CMK (cell line): ENCODE results near the gene KCNH2.

Experiments used
- DNase-seq: peaks from one replicate; pipeline ENCODE4 v3.0.0-alpha.2; 2010; ENCODE audit warnings: low read depth

KCNH2 gene

GRCh38 chr7:150959739-150960734, 18.1 kb downstream of the KCNH2 start:
- DNase-seq = no peak

- DNase-seq = no peak
These were observed 19.0 kb downstream of the KCNH2 start for GRCh38 chr7:150959081-150959480.

GRCh38 chr7:150958597-150958996, 19.5 kb downstream of the KCNH2 start:
- no peak for DNase-seq

- DNase-seq = no peak
These were observed 20.0 kb downstream of the KCNH2 start for GRCh38 chr7:150958062-150958552.

GRCh38 chr7:150957133-150958020, 20.7 kb downstream of the KCNH2 start:
- no peak for DNase-seq

GRCh38 chr7:150956395-150957132, 21.6 kb downstream of the KCNH2 start:
- DNase-seq = no peak

GRCh38 chr7:150955519-150956394, 22.4 kb downstream of the KCNH2 start:
- peak; percentile 74 for DNase-seq

- no peak for DNase-seq
These were observed 23.1 kb downstream of the KCNH2 start for GRCh38 chr7:150954986-150955518.

- DNase-seq = no peak
These were observed 23.7 kb downstream of the KCNH2 start for GRCh38 chr7:150954201-150954985.

- DNase-seq = no peak
These were observed 24.8 kb downstream of the KCNH2 start for GRCh38 chr7:150953061-150953997.

GRCh38 chr7:150952331-150953050, 25.6 kb downstream of the KCNH2 start:
- no peak for DNase-seq

GRCh38 chr7:150951521-150951920, 26.6 kb downstream of the KCNH2 start:
- no peak for DNase-seq

GRCh38 chr7:150951181-150951520, 27.0 kb downstream of the KCNH2 start:
- no peak for DNase-seq

- DNase-seq = no peak
These were observed 27.5 kb downstream of the KCNH2 start for GRCh38 chr7:150950496-150951180.

GRCh38 chr7:150949971-150950491, 28.1 kb downstream of the KCNH2 start:
- no peak for DNase-seq

- no peak for DNase-seq
These were observed 28.6 kb downstream of the KCNH2 start for GRCh38 chr7:150949564-150949963.

- DNase-seq = no peak
These were observed 29.3 kb downstream of the KCNH2 start for GRCh38 chr7:150948791-150949251.
